ENCODE data around the gene PHACTR3.

The PHACTR3 gene

GRCh38 chr20:59817846-59818615, 213.7 kb downstream of the PHACTR3 start:
- Histone ChIP-seq H3K4me3 (ENCODE audit: low read length) (no peak overlapping the region), H3K9me3 (ENCODE audit: control insufficient read depth, insufficient read depth, low read length) (no peaks in the 10 kb centered on the region), H3K4me2 (ENCODE audit: low read length) (no peak overlapping the region), H3K27me3 (ENCODE audit: control insufficient read depth, low read length) (no peaks in the 10 kb centered on the region), H3K27ac (ENCODE audit: low read depth, low read length) (no peak overlapping the region), H3K79me2 (ENCODE audit: control insufficient read depth, low read length) (no peaks in the 10 kb centered on the region), H3K36me3 (ENCODE audit: control insufficient read depth, low read length) (no peaks in the 10 kb centered on the region), H3K9me2 (replicated peaks; ENCODE audit: control insufficient read depth, low read length) (no peaks in the 10 kb centered on the region), H3K4me1 (ENCODE audit: control insufficient read depth, low read length) (no peaks in the 10 kb centered on the region), H4K20me1 (ENCODE audit: control insufficient read depth, insufficient read depth, low read depth, low read length) (no peaks in the 10 kb centered on the region), H3F3A (ENCODE audit: control insufficient read depth, insufficient read depth) (no peaks in the 10 kb centered on the region)
- TF ChIP-seq EZH2phosphoT487 (IDR thresholded peaks at IDR 0.05; ENCODE audit: borderline replicate concordance, low read length) (no peak), CTCF (IDR thresholded peaks at IDR 0.05; ENCODE audit: low read depth, low read length, poor library complexity, severe bottlenecking) (no peak)

- TF ChIP-seq CTCF (IDR thresholded peaks at IDR 0.05; ENCODE audit: low read depth, low read length, poor library complexity, severe bottlenecking) = no peak
- no peak for TF ChIP-seq EZH2phosphoT487 (IDR thresholded peaks at IDR 0.05; ENCODE audit: borderline replicate concordance, low read length)
- H4K20me1 ChIP-seq (ENCODE audit: control insufficient read depth, insufficient read depth, low read depth, low read length) = no peaks in the 10 kb centered on the region
- H3K4me3 ChIP-seq (ENCODE audit: low read length) = no peak overlapping the region
These were observed 214.6 kb downstream of the PHACTR3 start for GRCh38 chr20:59818911-59819310.

GRCh38 chr20:59819496-59820203, 215.3 kb downstream of the PHACTR3 start:
- no peaks in the 10 kb centered on the region for H4K20me1 ChIP-seq (ENCODE audit: control insufficient read depth, insufficient read depth, low read depth, low read length)
- no peaks in the 10 kb centered on the region for H3K79me2 ChIP-seq (ENCODE audit: control insufficient read depth, low read length)
- no peak overlapping the region for H3K4me3 ChIP-seq (ENCODE audit: low read length)
- H3K9me2 ChIP-seq (replicated peaks; ENCODE audit: control insufficient read depth, low read length) = no peaks in the 10 kb centered on the region
- TF ChIP-seq EZH2phosphoT487 (IDR thresholded peaks at IDR 0.05; ENCODE audit: borderline replicate concordance, low read length) (no peak), CTCF (IDR thresholded peaks at IDR 0.05; ENCODE audit: low read depth, low read length, poor library complexity, severe bottlenecking) (no peak)
- H3K4me1 ChIP-seq (ENCODE audit: control insufficient read depth, low read length) = no peaks in the 10 kb centered on the region
- H3K9me3 ChIP-seq (ENCODE audit: control insufficient read depth, insufficient read depth, low read length) = no peaks in the 10 kb centered on the region
- H3K27me3 ChIP-seq (ENCODE audit: control insufficient read depth, low read length) = no peaks in the 10 kb centered on the region
- no peaks in the 10 kb centered on the region for H3F3A ChIP-seq (ENCODE audit: control insufficient read depth, insufficient read depth)
- H3K27ac ChIP-seq (ENCODE audit: low read depth, low read length) = no peak overlapping the region
- H3K36me3 ChIP-seq (ENCODE audit: control insufficient read depth, low read length) = no peaks in the 10 kb centered on the region
- no peak overlapping the region for H3K4me2 ChIP-seq (ENCODE audit: low read length)

More at GRCh38 chr20:59818911-59819310, 214.6 kb downstream of the PHACTR3 start:
- no peaks in the 10 kb centered on the region for H3K9me3 ChIP-seq (ENCODE audit: control insufficient read depth, insufficient read depth, low read length)
- no peaks in the 10 kb centered on the region for H3K27me3 ChIP-seq (ENCODE audit: control insufficient read depth, low read length)
- no peaks in the 10 kb centered on the region for H3K79me2 ChIP-seq (ENCODE audit: control insufficient read depth, low read length)
- no peaks in the 10 kb centered on the region for H3K36me3 ChIP-seq (ENCODE audit: control insufficient read depth, low read length)
- H3K9me2 ChIP-seq (replicated peaks; ENCODE audit: control insufficient read depth, low read length) = no peaks in the 10 kb centered on the region
- H3K27ac ChIP-seq (ENCODE audit: low read depth, low read length) = no peak overlapping the region
- no peaks in the 10 kb centered on the region for H3K4me1 ChIP-seq (ENCODE audit: control insufficient read depth, low read length)
- H3K4me2 ChIP-seq (ENCODE audit: low read length) = no peak overlapping the region
- H3F3A ChIP-seq (ENCODE audit: control insufficient read depth, insufficient read depth) = no peaks in the 10 kb centered on the region
